Tibial nerve (tissue), 4 donors: ENCODE measurements around the gene PCDHGB1. TPM values are rescaled to one million over a fixed set of nuclear protein-coding genes. Genes with fewer than 3 reads are reported as not detected.

Experiments used
- DNase-seq, 2 donors: peaks; one replicate each; pipeline ENCODE4 v3.0.0-alpha.2; 2019; ENCODE audit warnings: low spot score in 2 of 2
- H3K27ac ChIP-seq, 4 donors: fragments of 200-600 bp; sonication (generic) in 3 of 4; one replicate each; pipeline ENCODE4 v1.5.1; 2017 to 2019; ENCODE audit warnings: mild to moderate bottlenecking in 1 of 4
- H3K27me3 ChIP-seq, 2 donors: fragments of 200-600 bp; sonication (generic) in 1 of 2; one replicate each; pipeline versions ENCODE4 v1.5.1 to v1.6.0; 2017 to 2019
- H3K36me3 ChIP-seq, 3 donors: fragments of 200-600 bp; sonication (generic); one replicate each; pipeline ENCODE4 v1.5.1; 2018 to 2019
- H3K4me1 ChIP-seq, 4 donors: fragments of 200-600 bp; sonication (generic) in 3 of 4; one replicate each; pipeline ENCODE4 v1.5.1; 2017 to 2019
- H3K4me3 ChIP-seq, 4 donors: fragments of 200-600 bp; sonication (generic) in 3 of 4; one replicate each; pipeline ENCODE4 v1.5.1; 2017 to 2019; ENCODE audit warnings: mild to moderate bottlenecking in 1 of 4, moderate library complexity in 1 of 4
- H3K9me3 ChIP-seq, 4 donors: fragments of 200-600 bp; sonication (generic) in 3 of 4; one replicate each; pipeline ENCODE4 v1.5.1; 2017 to 2019
- CTCF ChIP-seq, 5 experiments: fragments of 200-600 bp in 3 of 5; fragments of 450-650 bp in 2 of 5; sonication (generic) in 3 of 5; IDR thresholded peaks; one replicate each; pipeline ENCODE4 v1.5.1; 2016 to 2019; ENCODE audit warnings: antibody characterized with exemption in 5 of 5, mild to moderate bottlenecking in 3 of 5, moderate library complexity in 2 of 5
- EP300 ChIP-seq, 2 donors: sonication (generic); formaldehyde crosslinking; IDR thresholded peaks; one replicate each; pipeline ENCODE4 v1.6.1; 2017; ENCODE audit warnings: antibody characterized with exemption in 2 of 2, mild to moderate bottlenecking in 1 of 2
- POLR2A ChIP-seq, 2 donors: fragments of 450-650 bp; IDR thresholded peaks; one replicate each; pipeline ENCODE4 v1.6.1; 2017; ENCODE audit warnings: antibody characterized with exemption in 2 of 2, mild to moderate bottlenecking in 2 of 2, moderate library complexity in 2 of 2
- WGBS, 2 donors: methylation state at CpG; one replicate each; pipeline ENCODE4 v1.1.5; 2018; 5-methylcytosine and 5-hydroxymethylcytosine counted together
- total RNA-seq, 4 donors: library from RNA; depleted of rRNA; stranded (reverse); fragments of >200 nt; gene quantifications; one replicate each; pipeline ENCODE4 v1.1.0, GENCODE V29; 2016

The PCDHGB1 gene
- total RNA-seq, 4 donors from 2014 or later: 4.3 to 8.4 (median 6.8) TPM

GRCh38 chr5:141351591-141351990 is 1.7 kb downstream of the PCDHGB1 start:
- peaks cover 0 to 99% (median 44%) of the 10 kb centered on the region in 4 donors for H3K9me3 ChIP-seq

GRCh38 chr5:141354900-141355469 is 5.1 kb downstream of the PCDHGB1 start, which contains the start of gene PCDHGA4:
Gene PCDHGA4, plus strand, starts transcription at chr5:141355021. Its CDS starts 87 bp downstream, at chr5:141355108.
- H3K4me1 ChIP-seq: no peaks in the 10 kb centered on the region
- H3K27ac ChIP-seq: no peak within 1 kb of the TSS
- peak within 1 kb of the TSS in 2 of 4 donors; percentile 9 to 43 for H3K4me3 ChIP-seq
- H3K9me3 ChIP-seq: peaks cover 0 to 99% (median 42%) of the 10 kb centered on the region in 4 donors
- peaks cover 0 to 40% (median 0%) of the 10 kb centered on the region in 3 donors for H3K36me3 ChIP-seq
- DNase-seq: no peak
- no peaks in the 10 kb centered on the region for H3K27me3 ChIP-seq
- TF ChIP-seq CTCF (IDR thresholded peaks at IDR 0.05): peak in 4 of 5 experiments; percentile 13 to 27 (median 18)
- TF ChIP-seq EP300 (IDR thresholded peaks at IDR 0.05): no peak
- WGBS, 2 donors: 15 to 24% methylated on average over 29 of the region's 29 CpGs

More at GRCh38 chr5:141351591-141351990, 1.7 kb downstream of the PCDHGB1 start:
- DNase-seq: no peak
- Histone ChIP-seq H3K27ac (no peak overlapping the region), H3K27me3 (no peaks in the 10 kb centered on the region), H3K36me3 (peaks cover 0 to 36% (median 0%) of the 10 kb centered on the region in 3 donors), H3K4me3 (no peak overlapping the region), H3K4me1 (no peaks in the 10 kb centered on the region)
- no peak for TF ChIP-seq CTCF (IDR thresholded peaks at IDR 0.05)
- TF ChIP-seq EP300 (IDR thresholded peaks at IDR 0.05): no peak
- TF ChIP-seq POLR2A (IDR thresholded peaks at IDR 0.05): no peak
- WGBS, 2 donors: 44 to 49% methylated on average over 6 to 8 of the region's 36 CpGs

GRCh38 chr5:141355641-141356040 is 5.7 kb downstream of the PCDHGB1 start:
- Histone ChIP-seq H3K36me3 (peaks cover 0 to 37% (median 0%) of the 10 kb centered on the region in 3 donors), H3K4me1 (no peaks in the 10 kb centered on the region), H3K9me3 (peaks cover 0 to 99% (median 44%) of the 10 kb centered on the region in 4 donors), H3K27me3 (no peaks in the 10 kb centered on the region), H3K27ac (no peak overlapping the region), H3K4me3 (no peak overlapping the region)
- TF ChIP-seq EP300 (IDR thresholded peaks at IDR 0.05): no peak
- TF ChIP-seq CTCF (IDR thresholded peaks at IDR 0.05): no peak
- no peak for TF ChIP-seq POLR2A (IDR thresholded peaks at IDR 0.05)
- WGBS, 2 donors: 59% methylated on average over 24 of the region's 24 CpGs
- no peak for DNase-seq

GRCh38 chr5:141356133-141356532 is 6.2 kb downstream of the PCDHGB1 start:
- no peaks in the 10 kb centered on the region for H3K27me3 ChIP-seq
- H3K9me3 ChIP-seq: peaks cover 0 to 99% (median 46%) of the 10 kb centered on the region in 4 donors
- no peak for TF ChIP-seq EP300 (IDR thresholded peaks at IDR 0.05)
- no peak for TF ChIP-seq CTCF (IDR thresholded peaks at IDR 0.05)
- TF ChIP-seq POLR2A (IDR thresholded peaks at IDR 0.05): no peak
- DNase-seq: no peak
- 74 to 75% methylated on average over 5 of the region's 5 CpGs for WGBS, 2 donors
- H3K4me1 ChIP-seq: no peaks in the 10 kb centered on the region
- H3K4me3 ChIP-seq: no peak overlapping the region
- H3K27ac ChIP-seq: no peak overlapping the region
- peaks cover 0 to 38% (median 0%) of the 10 kb centered on the region in 3 donors for H3K36me3 ChIP-seq

- H3K4me3 ChIP-seq: no peak overlapping the region
- no peaks in the 10 kb centered on the region for H3K4me1 ChIP-seq
- no peak for TF ChIP-seq CTCF (IDR thresholded peaks at IDR 0.05)
- no peak for TF ChIP-seq POLR2A (IDR thresholded peaks at IDR 0.05)
- peaks cover 0 to 44% (median 0%) of the 10 kb centered on the region in 3 donors for H3K36me3 ChIP-seq
- no peaks in the 10 kb centered on the region for H3K27me3 ChIP-seq
- H3K27ac ChIP-seq: no peak overlapping the region
- WGBS, 2 donors: 52 to 53% methylated on average over 16 of the region's 19 CpGs
- DNase-seq: no peak
- H3K9me3 ChIP-seq: peaks cover 0 to 99% (median 47%) of the 10 kb centered on the region in 4 donors
Observed at GRCh38 chr5:141356950-141357349, 7.1 kb downstream of the PCDHGB1 start.
